OCI-LY1 (cell line): ENCODE results near the gene MYOM1.

Source experiments
- H2AFZ ChIP-seq: fragments of 200-600 bp; sonication (generic), shearing (Covaris generic); 2 replicates; pipeline ENCODE4 v1.6.0; 2014; ENCODE audit warnings: antibody characterized with exemption, mild to moderate bottlenecking, low read length
- H3F3A ChIP-seq: fragments of 200-600 bp; sonication (generic), shearing (Covaris generic); 2 replicates; pipeline ENCODE4 v1.6.0; 2014; ENCODE audit warnings: mild to moderate bottlenecking, antibody characterized with exemption, low read length, moderate library complexity; ENCODE audit not compliant: insufficient read depth
- H3K27ac ChIP-seq: fragments of 200-600 bp; sonication (generic); 2 replicates; pipeline ENCODE4 v1.5.1; 2014; ENCODE audit warnings: low read length, mixed run types, mild to moderate bottlenecking, low read depth; ENCODE audit not compliant: poor library complexity, severe bottlenecking
- H3K27me3 ChIP-seq: fragments of 200-600 bp; sonication (generic); 2 replicates; pipeline ENCODE4 v1.6.0; 2014; ENCODE audit warnings: antibody characterized with exemption, mild to moderate bottlenecking, low read length, moderate library complexity; ENCODE audit not compliant: insufficient read depth
- H3K36me3 ChIP-seq: fragments of 200-600 bp; sonication (generic); 2 replicates; pipeline ENCODE4 v1.6.1; 2014; ENCODE audit warnings: mild to moderate bottlenecking, antibody characterized with exemption, low read length, moderate library complexity, mixed read lengths; ENCODE audit not compliant: insufficient read depth
- H3K4me1 ChIP-seq: fragments of 200-600 bp; sonication (generic); 2 replicates; pipeline ENCODE4 v1.5.1; 2014; ENCODE audit warnings: mild to moderate bottlenecking, low read length, moderate library complexity; ENCODE audit not compliant: insufficient read depth, severe bottlenecking
- H3K4me2 ChIP-seq: fragments of 200-600 bp; sonication (generic), shearing (Covaris generic); 2 replicates; pipeline ENCODE4 v1.6.1; 2014; ENCODE audit warnings: low read length
- H3K4me3 ChIP-seq: fragments of 200-600 bp; sonication (generic); 2 replicates; pipeline ENCODE4 v1.5.1; 2014; ENCODE audit warnings: low read length, low read depth, mild to moderate bottlenecking, mixed read lengths; ENCODE audit not compliant: poor library complexity, severe bottlenecking
- H3K79me2 ChIP-seq: fragments of 200-600 bp; shearing (Covaris generic); 2 replicates; pipeline ENCODE4 v1.6.1; 2016; ENCODE audit warnings: mixed run types, low read length, mixed read lengths; ENCODE audit not compliant: insufficient read depth
- H3K9ac ChIP-seq: fragments of 200-600 bp; sonication (generic), shearing (Covaris generic); 2 replicates; pipeline ENCODE4 v1.6.1; 2014; ENCODE audit warnings: mild to moderate bottlenecking, low read length, mixed read lengths
- H3K9me2 ChIP-seq: fragments of 200-600 bp; sonication (generic), shearing (Covaris generic); 2 replicates; pipeline ENCODE4 v1.6.1; 2014; ENCODE audit warnings: low read depth, mild to moderate bottlenecking, low read length, mixed read lengths
- H3K9me3 ChIP-seq: fragments of 200-600 bp; shearing (Covaris generic); 2 replicates; pipeline ENCODE4 v1.6.1; 2014; ENCODE audit warnings: low read length, mixed read lengths
- H4K20me1 ChIP-seq: fragments of 200-600 bp; sonication (generic), shearing (Covaris generic); 2 replicates; pipeline ENCODE4 v1.6.0; 2016; ENCODE audit warnings: mild to moderate bottlenecking, low read length; ENCODE audit not compliant: insufficient read depth
- CTCF ChIP-seq: fragments of 200-600 bp; sonication (generic), shearing (Covaris generic); IDR thresholded peaks from 2 replicates; pipeline ENCODE4 v1.5.1; 2017; ENCODE audit warnings: mild to moderate bottlenecking, antibody characterized with exemption, low read length, moderate library complexity, mixed read lengths
- EZH2 ChIP-seq: fragments of 200-600 bp; sonication (generic), shearing (Covaris generic); IDR thresholded peaks from 2 replicates; pipeline ENCODE4 v1.8.0; 2017; ENCODE audit warnings: borderline replicate concordance, mixed run types, mild to moderate bottlenecking, antibody characterized with exemption, low read length, moderate library complexity, mixed read lengths

MYOM1 gene

GRCh38 chr18:3156325-3156640 is 63.5 kb downstream of the MYOM1 start:
- H3K27me3 ChIP-seq: no peaks in the 10 kb centered on the region
- H3K9me3 ChIP-seq: no peaks in the 10 kb centered on the region
- no peak overlapping the region for H3K4me2 ChIP-seq
- peaks cover 22% of the 10 kb centered on the region for H3K4me1 ChIP-seq
- no peak overlapping the region for H3K4me3 ChIP-seq
- H2AFZ ChIP-seq: no peak overlapping the region
- H3K9me2 ChIP-seq: no peaks in the 10 kb centered on the region
- no peaks in the 10 kb centered on the region for H3F3A ChIP-seq
- H4K20me1 ChIP-seq: no peaks in the 10 kb centered on the region
- peak overlapping the region; percentile 23 for H3K27ac ChIP-seq
- no peaks in the 10 kb centered on the region for H3K79me2 ChIP-seq
- TF ChIP-seq CTCF (no peak), EZH2 (no peak)
- H3K9ac ChIP-seq: no peak overlapping the region
- no peaks in the 10 kb centered on the region for H3K36me3 ChIP-seq

GRCh38 chr18:3154214-3154613 is 65.6 kb downstream of the MYOM1 start:
- no peaks in the 10 kb centered on the region for H3F3A ChIP-seq
- no peak overlapping the region for H3K9ac ChIP-seq
- H3K27ac ChIP-seq: no peak overlapping the region
- no peaks in the 10 kb centered on the region for H3K79me2 ChIP-seq
- no peaks in the 10 kb centered on the region for H3K27me3 ChIP-seq
- H4K20me1 ChIP-seq: no peaks in the 10 kb centered on the region
- no peak overlapping the region for H3K4me2 ChIP-seq
- no peaks in the 10 kb centered on the region for H3K9me2 ChIP-seq
- H3K36me3 ChIP-seq: no peaks in the 10 kb centered on the region
- peaks cover 22% of the 10 kb centered on the region for H3K4me1 ChIP-seq
- H3K4me3 ChIP-seq: no peak overlapping the region
- no peak overlapping the region for H2AFZ ChIP-seq
- TF ChIP-seq EZH2 (no peak), CTCF (no peak)
- H3K9me3 ChIP-seq: no peaks in the 10 kb centered on the region

- Histone ChIP-seq H3K9me3 (no peaks in the 10 kb centered on the region), H3K4me1 (peaks cover 22% of the 10 kb centered on the region), H3K27me3 (no peaks in the 10 kb centered on the region), H3K36me3 (no peaks in the 10 kb centered on the region), H3K27ac (no peak overlapping the region), H3K4me2 (no peak overlapping the region), H3K4me3 (no peak overlapping the region), H3F3A (no peaks in the 10 kb centered on the region), H3K9me2 (no peaks in the 10 kb centered on the region), H4K20me1 (no peaks in the 10 kb centered on the region), H3K79me2 (no peaks in the 10 kb centered on the region), H3K9ac (no peak overlapping the region), H2AFZ (no peak overlapping the region)
- TF ChIP-seq EZH2 (no peak), CTCF (no peak)
These were observed 66.6 kb downstream of the MYOM1 start for GRCh38 chr18:3153107-3153704.
